CD14-positive monocyte (primary cell): ENCODE data around the gene MTCH2. TPM values are rescaled to one million over a fixed set of nuclear protein-coding genes. Genes with fewer than 3 reads are reported as not detected.

Experiments used
- DNase-seq, 3 donors: peaks; one replicate each; pipeline ENCODE4 v3.0.0-alpha.2; 2011 to 2022
- H2AFZ ChIP-seq: 2 replicates; pipeline ENCODE4 v1.6.0; 2012; ENCODE audit warnings: mild to moderate bottlenecking, low read depth, low read length, inconsistent platforms; ENCODE audit not compliant: insufficient read depth, poor library complexity, severe bottlenecking
- H3K27ac ChIP-seq, 2 donors: 1 replicate in 1 of 2; 2 replicates in 1 of 2; pipeline ENCODE4 v1.5.1; 2012 to 2013; ENCODE audit warnings: low read length in 2 of 2, control low read depth in 1 of 2, inconsistent platforms in 1 of 2, low read depth in 1 of 2, mild to moderate bottlenecking in 1 of 2
- H3K27me3 ChIP-seq, 2 donors: one replicate each; pipeline versions ENCODE4 v1.6.0 to v1.6.1; 2011 to 2013; ENCODE audit warnings: low read length in 2 of 2; ENCODE audit not compliant: control insufficient read depth in 2 of 2, insufficient read depth in 2 of 2
- H3K36me3 ChIP-seq, 2 donors: replicated peaks in 1 of 2; 1 replicate in 1 of 2; 2 replicates in 1 of 2; pipeline versions ENCODE4 v1.5.1 to v1.6.1; 2012 to 2013; ENCODE audit warnings: low read length in 2 of 2, control low read depth in 1 of 2, inconsistent platforms in 1 of 2, mild to moderate bottlenecking in 1 of 2; ENCODE audit not compliant: insufficient read depth in 2 of 2, control insufficient read depth in 1 of 2
- H3K4me1 ChIP-seq, 2 donors: 1 replicate in 1 of 2; 2 replicates in 1 of 2; pipeline versions ENCODE4 v1.5.1 to v1.6.1; 2012 to 2013; ENCODE audit warnings: low read length in 2 of 2, control low read depth in 1 of 2, inconsistent platforms in 1 of 2, mild to moderate bottlenecking in 1 of 2, moderate library complexity in 1 of 2; ENCODE audit not compliant: insufficient read depth in 2 of 2, control insufficient read depth in 1 of 2
- H3K4me2 ChIP-seq: replicated peaks from 2 replicates; pipeline ENCODE3; 2012; ENCODE audit warnings: low read length, moderate library complexity, mild to moderate bottlenecking; ENCODE audit not compliant: poor library complexity, severe bottlenecking; ENCODE audit errors: extremely low read depth
- H3K4me3 ChIP-seq, 3 experiments: fragments of 200-600 bp in 1 of 3; sonication (generic) in 1 of 3; replicated peaks in 1 of 3; 1 replicate in 2 of 3; 2 replicates in 1 of 3; pipeline ENCODE4 v1.5.1; 2011 to 2013; ENCODE audit warnings: low read length in 3 of 3, mild to moderate bottlenecking in 3 of 3, control low read depth in 2 of 3, low read depth in 2 of 3, inconsistent platforms in 1 of 3, moderate library complexity in 1 of 3
- H3K79me2 ChIP-seq: 2 replicates; pipeline ENCODE4 v1.6.0; 2012; ENCODE audit warnings: mild to moderate bottlenecking, control low read depth, inconsistent platforms, low read length, moderate library complexity; ENCODE audit not compliant: insufficient read depth
- H3K9ac ChIP-seq: 2 replicates; pipeline ENCODE4 v1.6.0; 2017; ENCODE audit warnings: low read length, mild to moderate bottlenecking; ENCODE audit not compliant: insufficient read depth, poor library complexity, severe bottlenecking
- H3K9me3 ChIP-seq, 2 donors: replicated peaks in 1 of 2; 1 replicate in 1 of 2; 2 replicates in 1 of 2; pipeline versions ENCODE4 v1.5.1 to v1.6.1; 2012 to 2013; ENCODE audit warnings: low read length in 2 of 2, control low read depth in 1 of 2; ENCODE audit not compliant: control insufficient read depth in 1 of 2, insufficient read depth in 1 of 2
- H4K20me1 ChIP-seq: 2 replicates; pipeline ENCODE4 v1.6.0; 2012; ENCODE audit warnings: mild to moderate bottlenecking, low read length, control low read depth, moderate library complexity; ENCODE audit not compliant: insufficient read depth
- H3K27ac Mint-ChIP-seq, 7 donors: one replicate each; pipeline ENCODE4 v1.8.0; 2020; ENCODE audit warnings: mild to moderate bottlenecking in 7 of 7, mixed read lengths in 7 of 7, moderate library complexity in 6 of 7, inconsistent platforms in 2 of 7
- H3K27me3 Mint-ChIP-seq, 3 donors: one replicate each; pipeline ENCODE4 v1.8.0; 2021 to 2022; ENCODE audit warnings: low read depth in 3 of 3, mild to moderate bottlenecking in 3 of 3, mixed read lengths in 3 of 3, moderate library complexity in 3 of 3, inconsistent platforms in 1 of 3
- H3K36me3 Mint-ChIP-seq, 2 donors: one replicate each; pipeline ENCODE4 v1.8.0; 2020; ENCODE audit warnings: mixed read lengths in 2 of 2, inconsistent platforms in 1 of 2, mild to moderate bottlenecking in 1 of 2
- H3K4me1 Mint-ChIP-seq: one replicate; pipeline ENCODE4 v1.8.0; 2020; ENCODE audit warnings: mild to moderate bottlenecking, mixed read lengths
- H3K4me3 Mint-ChIP-seq, 2 donors: one replicate each; pipeline ENCODE4 v1.8.0; 2020; ENCODE audit warnings: mild to moderate bottlenecking in 2 of 2, mixed read lengths in 2 of 2, moderate library complexity in 1 of 2
- H3K9me3 Mint-ChIP-seq, 7 donors: one replicate each; pipeline ENCODE4 v1.8.0; 2020 to 2022; ENCODE audit warnings: mixed read lengths in 7 of 7, mild to moderate bottlenecking in 6 of 7, moderate library complexity in 6 of 7, inconsistent platforms in 2 of 7
- CTCF ChIP-seq: fragments of 200-600 bp; IDR thresholded peaks from one replicate; pipeline ENCODE4 v1.8.0; 2022; ENCODE audit warnings: antibody characterized with exemption, mild to moderate bottlenecking
- WGBS: methylation state at CpG from one replicate; pipeline ENCODE4 v1.1.5; 2013; ENCODE audit warnings: missing lambda C conversion rate; ENCODE audit not compliant: insufficient coverage; 5-methylcytosine and 5-hydroxymethylcytosine counted together
- intact Hi-C, 2 donors: fragments of 100-400 bp; cut with micrococcal nuclease; formaldehyde crosslinking; loops; one replicate each; pipeline versions ENCODE4 v1.15.0 to v1.15.1; 2023
- polyA plus RNA-seq, 3 donors: library from polyadenylated mRNA; depleted of rRNA in 1 of 3; unstranded in 2 of 3; stranded (reverse) in 1 of 3; fragments of 300-500 nt in 2 of 3; fragments of >200 nt in 1 of 3; fragmentation: Illumina TruSeq in 2 of 3; gene quantifications; 1 replicate in 2 of 3; 2 replicates in 1 of 3; pipeline ENCODE4 v1.2.3, GENCODE V29; 2012 to 2021

MTCH2 gene
- polyA plus RNA-seq, 3 donors = 31.7 to 116 (median 98.0) TPM

GRCh38 chr11:47672283-47672730, 29.9 kb upstream of the MTCH2 start:
- intact Hi-C loops = no loop called here

GRCh38 chr11:47669856-47670255, 27.5 kb upstream of the MTCH2 start:
- no peaks in the 10 kb centered on the region for H3K36me3 Mint-ChIP-seq
- peaks cover 0 to 3% (median 0%) of the 10 kb centered on the region in 7 donors for H3K9me3 Mint-ChIP-seq
- H3K4me2 ChIP-seq = no peak overlapping the region
- H3K79me2 ChIP-seq = no peaks in the 10 kb centered on the region
- no peak overlapping the region for H2AFZ ChIP-seq
- no peak overlapping the region for H3K9ac ChIP-seq
- H3K4me3 ChIP-seq = no peak overlapping the region
- H3K4me1 ChIP-seq = peaks cover 3% of the 10 kb centered on the region in 2 donors
- no peaks in the 10 kb centered on the region for H3K27me3 ChIP-seq
- no peak for DNase-seq
- H3K4me3 Mint-ChIP-seq = no peak overlapping the region
- H3K9me3 ChIP-seq = no peaks in the 10 kb centered on the region
- intact Hi-C loops = no loop called here
- H3K36me3 ChIP-seq = no peaks in the 10 kb centered on the region
- TF ChIP-seq CTCF = no peak
- no peak overlapping the region for H3K27ac Mint-ChIP-seq
- H4K20me1 ChIP-seq = no peaks in the 10 kb centered on the region
- H3K27ac ChIP-seq = no peak overlapping the region
- WGBS = 98% methylated on average over 6 of the region's 6 CpGs
- H3K4me1 Mint-ChIP-seq = peaks cover 3% of the 10 kb centered on the region
- no peaks in the 10 kb centered on the region for H3K27me3 Mint-ChIP-seq

More at GRCh38 chr11:47672283-47672730, 29.9 kb upstream of the MTCH2 start:
- no peaks in the 10 kb centered on the region for H3K27me3 Mint-ChIP-seq
- no peak overlapping the region for H3K27ac ChIP-seq
- 88% methylated on average over 3 of the region's 5 CpGs for WGBS
- H3K36me3 ChIP-seq = no peaks in the 10 kb centered on the region
- H3K4me1 Mint-ChIP-seq = no peaks in the 10 kb centered on the region
- no peak for DNase-seq
- no peak overlapping the region for H3K9ac ChIP-seq
- no peak for TF ChIP-seq CTCF
- H3K79me2 ChIP-seq = no peaks in the 10 kb centered on the region
- no peaks in the 10 kb centered on the region for H3K9me3 ChIP-seq
- no peak overlapping the region for H2AFZ ChIP-seq
- H3K9me3 Mint-ChIP-seq = peaks cover 0 to 3% (median 0%) of the 10 kb centered on the region in 7 donors
- H3K4me3 Mint-ChIP-seq = no peak overlapping the region
- no peaks in the 10 kb centered on the region for H3K36me3 Mint-ChIP-seq
- H3K27me3 ChIP-seq = no peaks in the 10 kb centered on the region
- no peaks in the 10 kb centered on the region for H3K4me1 ChIP-seq
- H3K4me3 ChIP-seq = no peak overlapping the region
- no peaks in the 10 kb centered on the region for H4K20me1 ChIP-seq
- H3K4me2 ChIP-seq = no peak overlapping the region
- no peak overlapping the region for H3K27ac Mint-ChIP-seq
